ENCODE measurements around the gene KBTBD12.

The KBTBD12 gene

GRCh38 chr3:127975153-127976029 lies 60.4 kb downstream of the KBTBD12 start:
- no peak overlapping the region for H3K27ac ChIP-seq
- TF ChIP-seq, protein P1, sequence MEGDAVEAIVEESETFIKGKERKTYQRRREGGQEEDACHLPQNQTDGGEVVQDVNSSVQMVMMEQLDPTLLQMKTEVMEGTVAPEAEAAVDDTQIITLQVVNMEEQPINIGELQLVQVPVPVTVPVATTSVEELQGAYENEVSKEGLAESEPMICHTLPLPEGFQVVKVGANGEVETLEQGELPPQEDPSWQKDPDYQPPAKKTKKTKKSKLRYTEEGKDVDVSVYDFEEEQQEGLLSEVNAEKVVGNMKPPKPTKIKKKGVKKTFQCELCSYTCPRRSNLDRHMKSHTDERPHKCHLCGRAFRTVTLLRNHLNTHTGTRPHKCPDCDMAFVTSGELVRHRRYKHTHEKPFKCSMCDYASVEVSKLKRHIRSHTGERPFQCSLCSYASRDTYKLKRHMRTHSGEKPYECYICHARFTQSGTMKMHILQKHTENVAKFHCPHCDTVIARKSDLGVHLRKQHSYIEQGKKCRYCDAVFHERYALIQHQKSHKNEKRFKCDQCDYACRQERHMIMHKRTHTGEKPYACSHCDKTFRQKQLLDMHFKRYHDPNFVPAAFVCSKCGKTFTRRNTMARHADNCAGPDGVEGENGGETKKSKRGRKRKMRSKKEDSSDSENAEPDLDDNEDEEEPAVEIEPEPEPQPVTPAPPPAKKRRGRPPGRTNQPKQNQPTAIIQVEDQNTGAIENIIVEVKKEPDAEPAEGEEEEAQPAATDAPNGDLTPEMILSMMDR (conservative IDR thresholded peaks at IDR 0.05) = no peak

DNA sequence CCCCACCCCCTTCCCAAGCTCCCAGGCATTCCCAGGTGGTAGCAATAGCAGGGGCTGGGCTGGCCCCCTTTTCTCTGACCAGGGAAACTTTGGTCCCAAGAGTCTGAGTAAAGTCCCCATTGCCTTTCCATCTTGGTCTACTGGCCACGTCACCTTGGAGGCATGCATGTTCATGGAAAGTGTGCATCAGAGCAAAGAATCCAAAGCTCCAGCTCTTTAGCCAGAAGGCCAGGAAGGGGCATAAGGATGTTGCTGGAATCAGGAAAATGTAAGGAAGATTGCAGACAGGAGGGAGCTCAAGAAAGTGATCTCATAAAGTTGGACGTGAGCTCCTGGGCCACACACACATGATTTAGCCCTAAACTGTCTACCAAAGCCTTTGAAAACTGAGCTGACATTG lies 63.6 kb downstream of the KBTBD12 start:
- TF ChIP-seq, protein P1 (conservative IDR thresholded peaks at IDR 0.05) = no peak
- no peak overlapping the region for H3K27ac ChIP-seq

- TF ChIP-seq, protein P1 (conservative IDR thresholded peaks at IDR 0.05) = no peak
These were observed 64.4 kb downstream of the KBTBD12 start for GRCh38 chr3:127979473-127979872.

DNA sequence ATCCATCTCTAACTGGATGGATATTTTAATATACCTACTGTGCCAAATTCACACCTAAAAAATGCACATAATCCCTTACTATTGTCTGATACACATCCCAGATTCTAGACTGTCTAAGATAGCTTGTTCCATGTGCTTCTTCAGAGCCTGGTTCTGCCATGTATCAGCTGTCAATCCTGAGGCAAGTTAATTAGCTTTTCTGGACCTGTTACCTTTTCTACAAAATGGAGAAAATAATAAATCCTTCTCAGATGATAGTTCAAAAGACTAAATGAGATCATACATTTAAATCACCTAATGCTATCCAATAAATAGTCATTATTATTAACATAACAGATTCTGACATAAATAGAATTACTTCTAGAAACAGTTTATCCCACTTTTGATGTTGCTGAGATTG lies 66.1 kb downstream of the KBTBD12 start:
- TF ChIP-seq, protein P1 (conservative IDR thresholded peaks at IDR 0.05) = no peak
- H3K27ac ChIP-seq = no peak overlapping the region

More at GRCh38 chr3:127979473-127979872, 64.4 kb downstream of the KBTBD12 start:
- H3K27ac ChIP-seq = no peak overlapping the region

DNA sequence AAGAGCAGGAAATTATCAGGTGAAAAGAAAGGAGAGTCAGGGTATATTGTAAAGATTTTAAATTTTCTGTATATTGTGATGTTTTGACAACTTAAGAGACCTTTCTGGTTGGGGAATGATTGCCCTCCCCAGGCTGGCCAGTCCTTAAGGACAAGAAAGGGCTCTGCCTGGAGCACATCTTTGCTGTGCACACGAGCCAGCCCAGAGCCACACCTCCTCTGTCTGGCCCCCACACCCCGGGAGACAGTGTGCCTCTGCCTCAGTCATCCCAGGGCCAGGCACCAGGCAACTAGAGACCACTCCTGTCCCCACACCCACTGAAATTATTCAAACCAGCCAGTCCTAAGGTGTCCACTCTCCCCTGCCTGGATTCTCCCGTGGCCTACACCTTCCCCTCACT lies 67.1 kb downstream of the KBTBD12 start:
- TF ChIP-seq, protein P1 (conservative IDR thresholded peaks at IDR 0.05) = no peak
- H3K27ac ChIP-seq = no peak overlapping the region

DNA sequence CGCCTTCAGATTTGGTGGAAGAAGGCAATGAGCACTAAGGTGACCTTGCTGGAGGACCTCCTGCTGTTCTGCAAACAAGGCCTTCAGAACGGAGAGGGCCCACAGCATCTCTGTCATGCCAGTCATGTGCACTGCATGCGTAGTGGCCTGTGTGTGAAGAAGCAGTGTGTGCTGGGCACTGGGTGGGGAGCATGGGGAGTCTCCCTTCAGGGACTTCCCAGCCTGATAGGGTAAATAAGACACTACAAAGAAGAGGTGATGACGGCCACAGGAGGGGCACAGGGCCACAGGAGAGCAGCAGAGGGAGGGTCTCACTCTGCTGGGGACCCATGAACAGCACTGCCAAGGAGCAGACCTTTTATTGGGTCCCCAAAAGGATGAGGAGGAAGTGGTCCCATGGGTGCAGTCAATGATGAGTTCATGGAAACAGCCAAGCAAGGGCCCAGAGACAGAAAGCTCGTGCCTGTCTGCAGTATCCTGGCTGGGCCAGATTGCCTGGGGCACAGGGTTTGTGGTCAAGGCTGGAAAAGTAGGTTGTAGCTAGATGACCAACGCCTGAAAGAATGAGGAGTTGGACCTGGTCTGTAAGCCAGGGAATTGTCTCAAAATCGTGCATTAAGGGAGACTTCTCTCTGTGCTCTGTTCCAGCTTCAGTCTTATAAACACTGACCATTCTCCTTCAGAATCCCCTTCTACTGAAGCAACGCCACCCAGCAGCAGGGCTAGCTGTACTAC lies 69.4 kb downstream of the KBTBD12 start:
- H3K27ac ChIP-seq = no peak overlapping the region

GRCh38 chr3:127985216-127985615 lies 70.2 kb downstream of the KBTBD12 start:
- H3K27ac ChIP-seq = no peak overlapping the region
- TF ChIP-seq, protein P1 (conservative IDR thresholded peaks at IDR 0.05) = no peak

More for the DNA sequence above, 69.4 kb downstream of the KBTBD12 start:
- TF ChIP-seq, protein P1 (conservative IDR thresholded peaks at IDR 0.05) = no peak
